GM13976 (cell line): ENCODE measurements around the gene TRIP13.
"Not testable (repeated sequence)": the region's sequence is repeated elsewhere in the genome, so short reads cannot be mapped to it uniquely, and the experiment has no call there.

Experiments
- DNase-seq: peaks from one replicate; pipeline ENCODE4 v3.0.0; 2012; ENCODE audit warnings: low spot score
- in situ Hi-C: fragments of 300-500 bp; cut with MboI; formaldehyde crosslinking; loops from one replicate; pipeline ENCODE4 v1.12.0; 2022; ENCODE audit warnings: low sequenced_read_pairs, mixed read lengths, inconsistent platforms; ENCODE audit not compliant: unreplicated experiment
- TF ChIP-seq, protein P1 (sequence below): IDR thresholded peaks from 2 replicates; pipeline ENCODE4 v1.5.1; 2012; ENCODE audit warnings: borderline replicate concordance, mild to moderate bottlenecking; ENCODE audit not compliant: insufficient read depth; ENCODE audit errors: extremely low read depth, missing control alignments, control extremely low read depth

TRIP13 gene

GRCh38 chr5:936149-937144 is 43.8 kb downstream of the TRIP13 start:
- in situ Hi-C loops, result loop anchor here (10.0 kb wide), 1 partner anchor 198 kb away; no protein-coding TSS in a partner anchor
- no peak for DNase-seq
- TF ChIP-seq, protein P1, sequence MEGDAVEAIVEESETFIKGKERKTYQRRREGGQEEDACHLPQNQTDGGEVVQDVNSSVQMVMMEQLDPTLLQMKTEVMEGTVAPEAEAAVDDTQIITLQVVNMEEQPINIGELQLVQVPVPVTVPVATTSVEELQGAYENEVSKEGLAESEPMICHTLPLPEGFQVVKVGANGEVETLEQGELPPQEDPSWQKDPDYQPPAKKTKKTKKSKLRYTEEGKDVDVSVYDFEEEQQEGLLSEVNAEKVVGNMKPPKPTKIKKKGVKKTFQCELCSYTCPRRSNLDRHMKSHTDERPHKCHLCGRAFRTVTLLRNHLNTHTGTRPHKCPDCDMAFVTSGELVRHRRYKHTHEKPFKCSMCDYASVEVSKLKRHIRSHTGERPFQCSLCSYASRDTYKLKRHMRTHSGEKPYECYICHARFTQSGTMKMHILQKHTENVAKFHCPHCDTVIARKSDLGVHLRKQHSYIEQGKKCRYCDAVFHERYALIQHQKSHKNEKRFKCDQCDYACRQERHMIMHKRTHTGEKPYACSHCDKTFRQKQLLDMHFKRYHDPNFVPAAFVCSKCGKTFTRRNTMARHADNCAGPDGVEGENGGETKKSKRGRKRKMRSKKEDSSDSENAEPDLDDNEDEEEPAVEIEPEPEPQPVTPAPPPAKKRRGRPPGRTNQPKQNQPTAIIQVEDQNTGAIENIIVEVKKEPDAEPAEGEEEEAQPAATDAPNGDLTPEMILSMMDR, result no peak

- in situ Hi-C loops, result loop anchor here (10.0 kb wide), 1 partner anchor 197 kb away; no protein-coding TSS in a partner anchor
- TF ChIP-seq, protein P1, result no peak
- DNase-seq, result no peak
Observed at GRCh38 chr5:937151-937924, 44.7 kb downstream of the TRIP13 start.

GRCh38 chr5:939368-939767 is 46.7 kb downstream of the TRIP13 start:
- DNase-seq, result no peak
- TF ChIP-seq, protein P1, result no peak
- in situ Hi-C loops, result loop anchor here (10.0 kb wide), 1 partner anchor 195 kb away; no protein-coding TSS in a partner anchor

GRCh38 chr5:940741-941140 is 48.1 kb downstream of the TRIP13 start:
- in situ Hi-C loops, DNase-seq: not testable (repeated sequence)

- DNase-seq, result no peak
- TF ChIP-seq, protein P1, result no peak
- in situ Hi-C loops, result no loop called here
Observed at GRCh38 chr5:943201-943917, 50.7 kb downstream of the TRIP13 start.

DNA sequence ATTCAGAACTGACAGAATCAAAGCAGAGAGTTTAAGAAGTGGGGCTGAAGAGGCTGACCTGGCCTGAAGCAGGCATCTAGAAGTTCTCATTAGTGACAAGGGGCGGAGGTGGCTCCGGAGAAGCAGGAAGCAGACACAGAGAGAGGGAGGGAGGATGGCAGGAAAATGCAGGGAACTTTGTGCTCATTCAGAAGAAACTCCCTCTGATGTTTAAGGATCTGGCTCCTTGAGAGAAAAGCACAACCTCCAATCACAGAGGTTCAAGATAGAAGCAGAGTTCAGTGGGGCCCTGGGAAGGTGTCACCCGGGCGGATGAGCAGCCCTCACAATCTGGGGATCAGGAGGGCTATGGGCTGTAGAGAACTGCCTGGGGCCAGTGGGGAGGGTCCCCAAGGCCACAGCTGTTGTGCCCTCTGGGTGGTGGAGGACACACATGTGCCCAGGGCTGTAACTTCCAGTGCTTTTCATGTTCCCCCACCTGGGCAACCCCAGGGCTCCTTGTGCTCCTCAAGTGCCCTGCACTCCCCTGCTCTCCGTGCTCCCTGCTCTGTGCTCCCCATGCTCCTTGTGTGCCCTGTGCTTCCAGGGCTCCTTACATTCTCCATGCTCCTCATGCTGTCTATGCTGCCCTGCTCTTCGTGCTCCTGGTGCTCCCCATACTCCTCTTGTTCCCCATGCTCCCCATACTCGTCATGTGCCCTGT is 51.4 kb downstream of the TRIP13 start:
- TF ChIP-seq, protein P1, result no peak
- in situ Hi-C loops, result no loop called here
- no peak for DNase-seq
